ENCODE data around the gene FKBP9.
"Not testable (repeated sequence)": the region's sequence is repeated elsewhere in the genome, so short reads cannot be mapped to it uniquely, and the experiment has no call there.

FKBP9 gene

DNA sequence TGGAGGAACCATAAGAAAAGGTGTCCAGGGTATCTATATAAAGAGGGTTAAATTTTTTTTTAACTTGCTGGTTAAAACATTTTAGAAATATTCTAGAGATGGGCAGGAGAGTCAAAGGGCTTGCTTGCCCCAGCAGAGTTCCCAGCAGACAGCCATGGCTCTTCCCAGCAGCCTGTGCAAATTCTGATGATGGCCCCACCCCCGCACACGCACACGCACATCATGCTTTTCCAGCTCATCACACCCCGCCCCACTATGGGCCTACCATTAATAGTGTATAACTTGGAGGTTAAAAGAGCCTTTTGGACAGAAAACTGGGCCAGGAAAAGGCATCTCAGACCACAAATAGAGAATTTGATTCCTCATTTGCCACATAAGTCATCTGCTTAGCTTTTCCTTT, 48.5 kb downstream of the FKBP9 start:
- not testable (repeated sequence) for H3K9me3 ChIP-seq (ENCODE audit: low read depth, low read length); H3K9ac ChIP-seq (ENCODE audit: insufficient read length); DNase-seq (ENCODE audit: low read depth, low spot score); H3K27ac ChIP-seq; H3K36me3 ChIP-seq (ENCODE audit: insufficient read depth, low read length); H3K4me3 ChIP-seq

DNA sequence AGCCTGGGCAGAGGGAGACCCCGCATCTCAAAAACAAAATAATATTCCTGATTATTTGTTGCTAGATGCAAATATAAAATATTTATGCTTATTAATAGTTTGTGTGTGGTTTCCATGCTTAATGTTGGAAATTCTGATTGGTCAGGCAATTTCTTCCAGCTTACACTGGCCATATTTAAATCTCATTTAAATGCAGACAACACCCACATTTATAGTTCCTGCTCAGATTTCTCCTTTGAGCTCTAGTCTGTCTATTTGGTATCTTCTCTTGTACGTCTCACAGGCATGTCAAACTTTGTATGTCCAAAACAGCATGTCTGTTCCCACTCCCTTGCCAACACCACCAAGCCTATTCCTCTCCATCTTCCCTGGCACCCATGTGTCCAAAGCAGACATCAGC, 52.5 kb downstream of the FKBP9 start:
- Histone ChIP-seq H3K9me3 (ENCODE audit: low read depth, low read length) (no peaks in the 10 kb centered on the region), H3K27ac (no peak overlapping the region), H3K9ac (ENCODE audit: insufficient read length) (no peak overlapping the region), H3K4me3 (no peak overlapping the region), H3K36me3 (ENCODE audit: insufficient read depth, low read length) (peaks cover 30% of the 10 kb centered on the region)
- TF ChIP-seq EZH2 (IDR thresholded peaks at IDR 0.05), result no peak
- TF ChIP-seq FOXP2 (optimal IDR thresholded peaks at IDR 0.05; ENCODE audit: control extremely low read depth, extremely low read length, insufficient read depth), result no peak
- TF ChIP-seq POLR2AphosphoS5 (IDR thresholded peaks at IDR 0.05; ENCODE audit: borderline replicate concordance, low read depth, low read length), result no peak
- DNase-seq (ENCODE audit: low read depth, low spot score), result no peak

DNA sequence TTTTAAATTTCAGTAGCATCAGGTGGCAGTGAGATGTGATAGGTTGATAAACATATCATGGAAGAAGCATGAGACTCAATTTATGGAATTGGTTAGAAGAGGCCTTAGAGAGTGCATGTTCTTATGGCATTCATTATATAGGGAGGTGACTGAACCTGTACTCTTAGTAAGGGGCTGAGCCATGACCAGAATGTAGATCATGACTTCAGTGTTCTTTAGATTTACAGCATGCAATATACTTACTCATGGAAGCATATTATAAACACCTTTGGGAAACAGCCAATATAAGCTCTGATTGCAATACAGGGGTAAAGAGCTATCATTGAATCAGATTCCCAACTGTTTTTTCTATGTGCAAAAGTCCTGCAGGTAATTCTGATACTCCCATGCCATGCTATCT, 55.1 kb downstream of the FKBP9 start:
- Histone ChIP-seq H3K9ac (ENCODE audit: insufficient read length) (no peak overlapping the region), H3K36me3 (ENCODE audit: insufficient read depth, low read length) (peaks cover 49% of the 10 kb centered on the region), H3K27ac (no peak overlapping the region), H3K9me3 (ENCODE audit: low read depth, low read length) (no peaks in the 10 kb centered on the region), H3K4me3 (no peak overlapping the region)
- TF ChIP-seq EZH2 (IDR thresholded peaks at IDR 0.05) (no peak), POLR2AphosphoS5 (IDR thresholded peaks at IDR 0.05; ENCODE audit: borderline replicate concordance, low read depth, low read length) (no peak), FOXP2 (optimal IDR thresholded peaks at IDR 0.05; ENCODE audit: control extremely low read depth, extremely low read length, insufficient read depth) (no peak)
- no peak for DNase-seq (ENCODE audit: low read depth, low spot score)

DNA sequence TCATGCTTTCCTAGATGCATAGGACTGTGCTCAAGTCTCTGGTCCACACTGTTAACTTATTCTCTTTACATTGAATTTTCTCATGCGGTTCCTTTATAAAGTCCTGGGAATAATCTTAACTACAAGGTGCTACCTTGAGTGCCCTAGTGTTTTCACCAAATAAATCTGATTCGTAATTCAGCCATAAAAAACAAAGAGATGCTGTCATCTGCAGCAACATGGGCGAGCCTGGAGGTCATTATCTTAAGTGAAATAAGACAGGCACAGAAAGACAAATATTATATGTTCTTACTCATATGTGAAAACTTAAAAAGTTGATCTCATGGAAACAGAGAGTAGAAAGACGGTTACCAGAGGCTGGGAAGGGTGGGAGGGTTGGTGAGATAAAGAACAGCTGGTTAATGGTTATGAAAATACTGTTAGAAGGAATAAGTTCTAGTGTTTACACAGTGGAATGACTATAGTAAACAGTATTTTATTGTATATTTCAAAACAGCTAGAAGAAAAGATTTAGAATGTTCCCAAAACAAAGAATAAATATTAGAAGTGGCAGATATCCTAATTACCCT, 67.0 kb downstream of the FKBP9 start:
- no peak for DNase-seq (ENCODE audit: low read depth, low spot score)
- Histone ChIP-seq H3K9me3 (ENCODE audit: low read depth, low read length) (no peaks in the 10 kb centered on the region), H3K36me3 (ENCODE audit: insufficient read depth, low read length) (peaks cover 56% of the 10 kb centered on the region), H3K27ac (no peak overlapping the region), H3K4me3 (no peak overlapping the region), H3K9ac (ENCODE audit: insufficient read length) (no peak overlapping the region)
- TF ChIP-seq EZH2 (IDR thresholded peaks at IDR 0.05) (no peak), FOXP2 (optimal IDR thresholded peaks at IDR 0.05; ENCODE audit: control extremely low read depth, extremely low read length, insufficient read depth) (no peak), POLR2AphosphoS5 (IDR thresholded peaks at IDR 0.05; ENCODE audit: borderline replicate concordance, low read depth, low read length) (no peak)

DNA sequence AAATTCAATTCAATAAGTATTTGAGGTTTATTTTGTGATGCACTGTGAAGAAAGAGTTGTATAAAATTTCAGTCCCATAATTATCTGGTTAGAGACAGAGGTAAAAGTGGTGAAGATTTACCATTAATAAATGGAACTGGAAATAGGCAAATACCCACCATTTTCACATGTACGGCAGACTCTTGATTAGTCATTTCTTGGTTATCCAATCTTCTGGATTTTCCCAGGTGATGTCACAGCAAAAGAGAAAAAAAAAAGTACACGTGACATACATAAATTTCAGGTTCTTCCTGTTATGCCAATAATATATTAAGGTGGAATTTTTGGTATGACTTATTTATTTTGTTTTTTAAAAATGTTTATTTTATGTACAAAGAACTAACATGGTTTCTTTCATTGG, 78.5 kb downstream of the FKBP9 start:
- H3K36me3 ChIP-seq (ENCODE audit: insufficient read depth, low read length), result peaks cover 19% of the 10 kb centered on the region
- no peak overlapping the region for H3K27ac ChIP-seq

DNA sequence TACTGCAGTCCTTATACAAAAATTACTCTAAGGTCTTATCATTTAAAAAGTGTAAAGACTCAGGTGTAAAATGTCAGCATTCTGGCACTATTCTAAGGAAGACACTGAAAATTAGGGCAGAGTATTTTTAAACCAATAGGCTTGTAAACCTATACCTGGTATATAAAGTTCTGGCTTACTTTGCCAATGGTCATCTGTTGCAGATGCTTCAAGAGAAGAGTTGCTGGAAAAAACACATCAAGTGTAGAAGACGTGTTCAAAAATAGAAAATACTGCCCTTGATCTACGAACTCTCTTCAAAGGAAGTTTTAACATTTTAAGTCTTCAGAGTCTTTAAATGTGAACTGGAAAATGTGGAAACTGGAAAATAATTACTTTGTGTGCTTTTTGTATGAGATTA, 81.4 kb downstream of the FKBP9 start:
- Histone ChIP-seq H3K27ac (peak overlapping the region; percentile 72), H3K36me3 (ENCODE audit: insufficient read depth, low read length) (peaks cover 19% of the 10 kb centered on the region), H3K9me3 (ENCODE audit: low read depth, low read length) (no peaks in the 10 kb centered on the region), H3K9ac (ENCODE audit: insufficient read length) (no peak overlapping the region), H3K4me3 (no peak overlapping the region)
- DNase-seq (ENCODE audit: low read depth, low spot score), result no peak
- TF ChIP-seq EZH2 (IDR thresholded peaks at IDR 0.05) (no peak), FOXP2 (optimal IDR thresholded peaks at IDR 0.05; ENCODE audit: control extremely low read depth, extremely low read length, insufficient read depth) (no peak), POLR2AphosphoS5 (IDR thresholded peaks at IDR 0.05; ENCODE audit: borderline replicate concordance, low read depth, low read length) (no peak)

More for the DNA sequence above, 78.5 kb downstream of the FKBP9 start:
- no peak for DNase-seq (ENCODE audit: low read depth, low spot score)
- TF ChIP-seq POLR2AphosphoS5 (IDR thresholded peaks at IDR 0.05; ENCODE audit: borderline replicate concordance, low read depth, low read length) (no peak), EZH2 (IDR thresholded peaks at IDR 0.05) (no peak), FOXP2 (optimal IDR thresholded peaks at IDR 0.05; ENCODE audit: control extremely low read depth, extremely low read length, insufficient read depth) (no peak)
- Histone ChIP-seq H3K9me3 (ENCODE audit: low read depth, low read length) (no peaks in the 10 kb centered on the region), H3K4me3 (no peak overlapping the region), H3K9ac (ENCODE audit: insufficient read length) (no peak overlapping the region)

GRCh38 chr7:33039257-33039902, 82.1 kb downstream of the FKBP9 start:
- peak overlapping the region; percentile 48 for H3K9ac ChIP-seq (ENCODE audit: insufficient read length)
- H3K4me3 ChIP-seq, result peak overlapping the region; percentile 61
- TF ChIP-seq EZH2 (IDR thresholded peaks at IDR 0.05) (no peak), POLR2AphosphoS5 (IDR thresholded peaks at IDR 0.05; ENCODE audit: borderline replicate concordance, low read depth, low read length) (no peak), FOXP2 (optimal IDR thresholded peaks at IDR 0.05; ENCODE audit: control extremely low read depth, extremely low read length, insufficient read depth) (no peak)
- no peaks in the 10 kb centered on the region for H3K9me3 ChIP-seq (ENCODE audit: low read depth, low read length)
- peaks cover 17% of the 10 kb centered on the region for H3K36me3 ChIP-seq (ENCODE audit: insufficient read depth, low read length)
- H3K27ac ChIP-seq, result peak overlapping the region; percentile 72; the same call in 1 of the 2 replicates
- no peak for DNase-seq (ENCODE audit: low read depth, low spot score)

DNA sequence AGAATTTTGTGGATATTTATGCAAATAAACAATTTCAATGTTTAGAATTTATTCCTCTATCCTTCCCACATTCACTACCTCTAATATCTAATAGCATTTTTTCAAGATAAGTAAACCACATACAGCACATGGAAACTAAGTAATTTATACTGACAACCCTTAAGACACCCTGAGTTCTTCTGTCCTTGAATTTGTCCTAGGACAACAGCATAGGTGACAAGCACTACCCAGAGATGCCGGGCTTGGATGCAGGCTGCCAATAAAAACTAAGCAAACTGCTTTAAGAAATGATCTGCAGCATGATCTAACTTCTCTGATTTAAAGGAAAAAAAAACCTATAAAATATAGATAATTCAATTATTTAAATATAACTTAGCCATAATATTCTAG, 82.7 kb downstream of the FKBP9 start:
- H3K36me3 ChIP-seq (ENCODE audit: insufficient read depth, low read length), result peaks cover 12% of the 10 kb centered on the region; the same call in 1 of the 2 replicates
- H3K4me3 ChIP-seq, result peak overlapping the region; percentile 61
- no peak overlapping the region for H3K27ac ChIP-seq
- H3K9ac ChIP-seq (ENCODE audit: insufficient read length), result peak overlapping the region; percentile 48
- no peak for DNase-seq (ENCODE audit: low read depth, low spot score)
- H3K9me3 ChIP-seq (ENCODE audit: low read depth, low read length), result no peaks in the 10 kb centered on the region
- no peak for TF ChIP-seq FOXP2 (optimal IDR thresholded peaks at IDR 0.05; ENCODE audit: control extremely low read depth, extremely low read length, insufficient read depth)
- no peak for TF ChIP-seq EZH2 (IDR thresholded peaks at IDR 0.05)
- no peak for TF ChIP-seq POLR2AphosphoS5 (IDR thresholded peaks at IDR 0.05; ENCODE audit: borderline replicate concordance, low read depth, low read length)
